Anterior cingulate cortex (tissue), 58 donors: ENCODE results near the gene SLC6A1.
"Not testable (repeated sequence)": the region's sequence is repeated elsewhere in the genome, so short reads cannot be mapped to it uniquely, and the experiment has no call there.

Experiments used
- DNase-seq, 58 donors: peaks; one replicate each; lab custom pipeline; 2025; lab: John Stamatoyannopoulos, UW

SLC6A1 gene

DNA sequence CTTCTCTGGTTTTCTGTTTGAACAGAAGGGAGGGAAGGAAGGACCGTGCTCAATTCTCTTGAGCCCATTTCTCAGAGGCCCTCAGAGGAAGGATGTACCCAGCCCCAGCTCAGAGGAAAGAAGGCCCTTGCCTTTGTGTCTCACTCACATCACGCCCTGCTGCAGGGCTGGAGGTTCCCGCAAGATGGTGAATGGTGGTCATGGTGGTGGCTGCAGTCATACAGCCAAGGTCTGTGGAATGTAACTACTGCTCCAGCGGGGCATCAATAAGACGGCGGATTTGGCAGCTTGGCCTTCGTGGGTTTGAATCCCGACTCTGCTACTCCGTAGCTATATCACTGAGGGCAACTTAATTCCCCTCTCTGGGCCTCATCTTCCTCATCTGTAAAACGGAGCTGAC is 62.9 kb downstream of the SLC6A1 start:
- DNase-seq, result no peak

DNA sequence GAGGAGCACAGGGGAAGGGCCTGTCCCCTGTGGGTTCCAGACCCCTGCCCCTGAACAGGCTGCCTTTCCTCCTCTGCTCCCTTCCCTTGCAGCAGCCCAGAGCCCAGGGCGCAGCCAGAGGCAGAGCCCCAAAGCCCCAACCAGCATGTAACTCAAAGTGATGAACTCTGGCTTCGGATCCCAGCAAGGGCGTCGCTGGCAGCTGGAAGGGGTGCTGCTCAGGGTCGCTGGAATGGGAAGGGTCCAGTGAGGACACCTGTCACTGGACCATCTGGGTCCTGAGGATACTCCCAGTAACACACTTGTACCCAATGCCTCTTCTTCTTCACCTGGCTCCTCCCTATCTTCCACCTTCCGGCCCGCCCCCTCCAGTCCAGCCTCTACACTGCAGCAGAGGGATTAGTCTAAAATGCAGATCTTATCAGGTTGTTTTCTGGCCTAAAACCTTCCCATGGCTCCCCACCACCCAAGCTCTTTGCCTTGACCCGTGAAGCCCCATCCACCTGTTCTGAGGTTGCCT is 64.0 kb downstream of the SLC6A1 start:
- DNase-seq, result no peak

DNA sequence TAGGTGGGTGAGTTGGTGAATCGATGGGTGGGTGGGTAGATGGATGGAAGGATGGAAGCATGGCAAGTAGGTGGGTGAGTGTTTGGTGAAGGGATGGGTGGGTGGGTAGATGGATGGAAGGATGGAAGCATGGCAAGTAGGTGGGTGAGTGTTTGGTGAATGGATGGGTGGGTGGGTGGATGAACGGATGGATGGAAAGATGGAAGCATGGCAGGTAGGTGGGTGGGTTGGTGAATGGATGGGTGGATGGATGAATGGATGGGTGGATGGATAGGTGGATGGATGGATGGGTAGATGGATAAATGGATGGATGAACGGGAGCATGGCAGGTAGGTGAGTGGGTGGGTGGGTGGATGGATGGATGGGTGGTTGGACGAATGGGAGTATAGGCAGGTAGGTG is 65.1 kb downstream of the SLC6A1 start:
- DNase-seq, result no peak

DNA sequence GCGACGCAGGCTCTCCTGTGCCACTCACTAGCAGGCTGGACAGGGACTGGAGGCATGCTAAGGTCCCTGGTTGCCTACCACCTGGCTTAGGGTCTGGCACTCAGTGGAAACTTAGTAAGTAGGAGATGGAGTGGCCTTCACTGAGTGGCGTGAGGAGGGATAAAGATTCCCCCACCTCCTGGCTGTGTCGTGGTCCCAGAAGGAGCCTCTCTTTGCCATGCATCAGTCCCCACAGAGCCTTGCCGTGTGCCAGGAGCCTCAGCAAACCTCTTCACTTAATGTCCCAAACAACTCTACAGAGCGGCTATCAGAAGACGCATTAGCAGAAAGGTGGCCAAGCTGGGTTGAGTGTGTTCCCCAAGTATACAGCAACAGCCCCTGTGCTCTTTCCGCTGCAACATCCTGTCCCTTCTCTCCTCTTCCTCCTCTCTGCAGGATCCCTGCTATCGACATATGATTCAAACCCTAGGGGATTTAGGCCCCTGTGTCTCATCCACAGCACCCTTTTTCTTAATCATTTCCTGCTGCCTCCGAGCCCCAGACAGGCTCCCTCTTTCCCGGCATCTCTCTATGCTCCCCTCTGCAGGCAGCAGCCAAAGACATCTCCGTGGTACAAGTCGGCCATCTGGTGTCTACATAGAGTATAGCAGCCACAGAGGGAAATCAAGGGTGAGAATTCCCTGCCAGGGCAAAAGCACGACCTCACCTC is 66.7 kb downstream of the SLC6A1 start:
- peak in 54 of 58 donors; percentile 16 to 79 (median 56) for DNase-seq

DNA sequence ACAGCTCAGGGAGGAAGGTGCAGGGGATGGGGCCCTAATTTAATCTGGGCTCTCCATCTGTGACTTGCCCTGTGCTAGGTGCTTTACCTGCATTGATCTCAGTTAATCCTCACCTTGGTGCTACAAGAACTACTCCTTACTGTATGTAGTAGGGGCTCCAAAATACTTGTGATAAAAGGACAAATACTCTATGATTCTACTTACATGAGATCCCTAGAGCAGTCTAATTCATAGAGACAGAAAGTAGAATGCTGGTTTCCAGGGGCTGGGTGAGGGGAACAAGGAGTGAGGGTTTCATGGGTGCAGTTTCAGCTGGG is 67.2 kb downstream of the SLC6A1 start:
- DNase-seq, result no peak

DNA sequence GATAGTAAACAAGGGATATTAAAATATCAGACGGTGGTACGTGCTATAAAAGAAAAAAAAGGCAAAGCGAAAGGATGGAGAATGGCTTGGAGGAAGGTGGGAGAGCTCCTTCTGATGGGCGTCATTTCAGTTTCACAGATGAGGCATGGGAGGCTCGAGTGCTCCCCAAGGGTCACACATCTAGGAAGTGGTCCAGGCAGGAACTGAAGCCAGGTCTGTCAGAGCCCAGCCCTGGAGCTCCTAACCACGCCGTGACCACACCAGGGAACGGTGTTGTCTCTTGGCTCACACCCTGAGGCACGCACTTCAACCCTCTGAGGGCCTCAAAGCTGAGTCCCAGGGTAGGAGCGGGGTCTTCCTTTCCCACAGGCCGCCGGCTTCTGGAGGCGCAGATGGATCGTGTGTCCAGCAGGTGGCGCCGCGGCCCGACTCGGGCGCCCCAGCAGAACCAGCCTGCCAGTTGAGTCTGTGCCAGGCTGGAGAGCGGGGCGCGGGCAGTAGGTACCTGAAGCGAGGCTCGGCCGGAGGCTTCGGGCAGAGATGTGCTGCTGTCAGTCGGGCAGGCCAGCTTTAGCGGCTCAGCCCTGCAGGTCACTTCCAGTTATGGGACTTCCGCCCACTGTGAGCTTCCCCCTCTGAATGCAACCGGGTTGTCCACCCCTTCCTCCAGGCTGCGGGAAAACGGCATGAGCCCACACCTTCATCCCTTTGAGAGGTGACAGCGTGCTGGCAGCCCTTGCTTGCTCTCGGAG is 68.1 kb downstream of the SLC6A1 start:
- peak in 55 of 58 donors; percentile 13 to 82 (median 51) for DNase-seq

DNA sequence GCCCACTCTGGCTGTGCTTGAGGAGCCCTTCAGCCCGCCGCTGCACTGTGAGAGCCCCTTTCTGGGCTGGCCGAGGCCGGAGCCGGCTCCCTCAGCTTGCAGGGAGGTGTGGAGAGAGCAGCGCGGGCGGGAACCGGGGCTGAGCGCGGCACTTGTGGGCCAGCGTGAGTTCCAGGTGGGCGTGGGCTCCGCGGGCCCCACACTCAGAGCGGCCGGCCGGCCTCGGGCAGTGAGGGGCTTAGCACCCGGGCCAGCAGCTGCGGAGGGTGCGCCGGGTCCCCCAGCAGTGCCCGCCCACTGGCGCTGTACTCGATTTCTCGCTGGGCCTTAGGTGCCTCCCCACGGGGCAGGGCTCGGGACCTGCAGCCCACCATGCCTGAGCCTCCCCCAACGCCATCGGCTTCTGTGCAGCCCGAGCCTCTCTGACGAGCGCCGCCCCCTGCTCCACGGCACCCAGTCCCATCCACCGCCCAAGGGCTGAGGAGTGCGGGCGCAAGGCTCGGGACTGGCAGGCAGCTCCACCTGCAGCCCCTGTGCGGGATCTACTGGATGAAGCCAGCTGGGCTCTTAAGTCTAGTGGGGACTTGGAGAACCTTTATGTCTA is 68.8 kb downstream of the SLC6A1 start:
- DNase-seq, result not testable (repeated sequence)

DNA sequence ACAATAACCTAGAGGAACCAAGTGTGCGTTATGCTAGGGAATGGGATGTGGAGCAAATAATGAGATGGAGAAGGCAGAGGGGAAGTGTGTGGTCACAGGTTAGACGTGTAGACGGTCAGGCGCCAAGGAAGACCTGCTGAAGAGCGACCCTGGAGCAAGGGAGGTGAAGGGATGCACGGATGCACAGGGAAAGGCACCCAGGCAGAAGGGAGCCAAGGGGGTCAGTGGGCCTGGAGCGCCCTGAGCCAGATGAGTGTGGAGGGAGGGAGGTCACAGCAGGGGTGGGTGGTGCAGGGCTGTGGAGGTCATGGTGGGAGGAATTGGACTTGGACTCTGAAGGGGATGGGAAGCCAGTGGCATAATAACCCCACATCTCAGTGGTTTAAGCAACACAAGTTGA is 70.2 kb downstream of the SLC6A1 start:
- DNase-seq, result no peak

DNA sequence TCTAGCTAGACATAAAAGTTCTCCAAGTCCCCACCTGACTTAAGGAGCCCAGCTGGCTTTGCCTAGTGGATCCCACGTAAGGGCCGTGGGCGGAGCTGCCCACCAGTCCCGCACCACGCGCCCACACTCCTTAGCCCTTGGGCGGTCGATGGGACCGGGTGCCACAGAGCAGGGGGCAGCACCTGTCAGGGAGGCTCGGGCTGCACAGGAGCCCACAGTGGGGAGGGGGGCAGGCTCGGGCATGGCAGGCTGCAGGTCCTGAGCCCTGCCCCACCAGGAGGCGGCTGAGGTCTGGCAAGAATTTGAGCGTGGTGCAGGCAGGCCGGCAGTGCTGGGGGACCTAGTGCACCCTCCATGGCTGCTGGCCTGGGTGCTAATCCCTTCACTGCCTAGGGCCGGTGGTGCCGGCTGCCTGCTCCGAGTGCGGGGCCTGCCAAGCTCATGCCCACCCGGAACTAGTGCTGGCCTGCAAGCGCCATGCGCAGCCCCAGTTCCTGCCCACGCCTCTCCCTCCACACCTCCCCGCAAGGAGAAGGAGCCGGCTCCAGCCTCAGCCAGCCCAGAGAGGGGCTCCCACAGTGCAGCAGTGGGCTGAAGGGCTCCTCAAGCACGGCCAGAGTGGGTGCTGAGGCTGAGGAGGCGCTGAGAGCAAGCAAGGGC is 78.7 kb downstream of the SLC6A1 start:
- no peak for DNase-seq

DNA sequence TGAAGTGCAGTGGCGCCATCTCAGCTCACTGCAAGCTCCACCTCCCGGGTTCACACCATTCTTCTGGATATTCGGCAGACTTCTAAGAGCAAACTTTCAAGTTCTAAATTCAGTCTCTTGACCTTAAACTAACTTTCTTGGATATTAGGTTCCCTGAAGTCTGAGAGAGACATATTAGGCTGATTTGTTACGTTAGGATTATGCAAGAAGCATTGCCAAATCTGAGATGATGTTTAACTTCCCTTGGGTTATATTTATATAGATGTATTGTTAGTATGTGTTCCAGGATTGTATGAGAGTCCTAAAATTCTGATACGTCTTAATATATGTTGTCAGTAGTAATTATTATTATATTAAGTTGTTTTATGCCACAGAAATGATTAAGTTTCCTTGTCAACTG is 80.1 kb downstream of the SLC6A1 start:
- no peak for DNase-seq

DNA sequence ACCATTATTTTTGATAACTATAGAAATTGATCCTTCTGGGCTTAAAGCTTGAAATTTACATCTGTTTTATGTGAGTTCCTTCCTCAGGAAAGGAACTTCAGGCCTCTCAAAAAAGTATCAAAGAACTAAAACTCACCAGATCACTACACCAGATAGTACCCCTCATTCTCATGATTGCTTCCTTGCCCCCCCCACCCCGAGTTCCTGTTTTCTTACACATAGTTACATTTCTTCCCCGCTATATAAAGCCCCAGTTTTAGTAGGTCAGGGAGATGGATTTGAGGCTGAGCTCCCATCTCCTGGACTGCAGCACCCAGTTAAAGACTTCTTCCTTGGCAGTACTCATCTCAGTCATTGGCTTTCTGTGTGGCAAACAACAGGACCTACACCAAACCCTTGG is 81.5 kb downstream of the SLC6A1 start:
- no peak for DNase-seq

DNA sequence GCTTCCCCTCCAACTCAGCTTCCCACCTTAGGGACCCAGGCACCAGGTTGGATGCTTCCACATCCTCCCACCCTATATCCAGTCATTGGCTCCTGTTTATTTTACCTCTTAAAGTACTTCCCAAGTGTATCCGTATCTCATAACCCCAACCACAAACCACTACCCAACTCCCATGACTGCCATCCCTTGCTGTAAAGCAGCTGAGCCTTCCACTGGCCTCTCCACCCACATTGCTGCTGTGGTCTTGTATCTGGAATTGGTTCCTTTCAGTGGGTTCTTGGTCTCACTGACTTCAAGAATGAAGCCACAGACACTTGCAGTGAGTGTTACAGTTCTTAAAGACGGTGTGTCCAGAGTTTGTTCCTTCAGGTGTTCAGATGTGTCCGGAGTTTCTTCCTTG is 81.9 kb downstream of the SLC6A1 start:
- no peak for DNase-seq

DNA sequence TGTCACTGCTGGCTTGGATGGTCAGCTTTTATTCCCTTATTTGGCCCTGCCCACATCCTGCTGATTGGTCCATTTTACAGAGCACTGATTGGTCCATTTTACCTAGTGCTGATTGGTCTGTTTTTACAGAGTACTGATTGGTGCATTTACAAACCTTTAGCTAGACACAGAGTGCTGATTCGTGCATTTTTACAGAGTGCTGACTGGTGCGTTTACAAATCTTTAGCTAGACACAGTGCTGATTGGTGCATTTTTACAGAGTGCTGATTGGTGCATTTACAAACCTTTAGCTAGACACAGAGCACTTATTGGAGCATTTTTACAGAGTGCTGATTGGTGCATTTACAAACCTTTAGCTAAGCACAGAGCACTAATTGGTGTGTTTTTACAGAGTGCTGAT is 82.6 kb downstream of the SLC6A1 start:
- DNase-seq, result not testable (repeated sequence)

DNA sequence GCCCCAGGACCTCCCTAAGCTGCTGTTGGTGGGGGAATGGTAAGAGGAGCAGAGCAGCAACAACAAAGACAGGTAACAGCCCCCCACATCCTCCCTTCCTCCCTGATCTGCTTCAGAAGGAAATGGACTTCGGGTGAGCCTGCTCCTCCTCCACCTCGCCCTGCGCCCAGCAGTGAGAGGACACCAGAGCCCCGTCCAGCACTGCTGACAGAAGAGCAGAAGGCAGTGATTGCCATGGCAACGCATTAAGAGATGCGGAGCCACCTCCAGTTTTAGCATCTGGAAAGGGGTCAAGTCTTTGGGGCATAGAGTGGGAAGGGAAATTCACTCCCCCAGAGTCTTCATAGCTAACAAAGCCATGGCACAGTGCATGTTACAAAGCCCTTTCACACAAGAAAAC is 84.2 kb downstream of the SLC6A1 start:
- no peak for DNase-seq

DNA sequence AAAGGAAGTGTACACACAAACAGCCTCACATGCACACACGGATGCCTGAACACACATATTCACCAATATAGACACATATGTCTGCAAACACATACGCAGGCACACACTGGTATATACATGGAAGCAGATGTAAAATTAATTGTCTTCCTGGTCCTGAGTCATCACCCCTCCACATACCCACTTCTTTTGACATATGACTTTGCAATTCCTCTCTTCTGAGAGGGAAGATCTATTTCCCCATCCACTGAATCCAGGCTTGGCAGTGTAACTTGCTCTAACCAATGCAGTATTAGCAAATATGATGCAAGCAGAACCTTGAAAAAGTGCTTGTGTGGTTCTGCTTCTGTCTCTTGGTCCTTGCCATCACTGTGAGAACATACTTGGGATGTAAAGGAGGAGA is 84.9 kb downstream of the SLC6A1 start:
- DNase-seq, result no peak

DNA sequence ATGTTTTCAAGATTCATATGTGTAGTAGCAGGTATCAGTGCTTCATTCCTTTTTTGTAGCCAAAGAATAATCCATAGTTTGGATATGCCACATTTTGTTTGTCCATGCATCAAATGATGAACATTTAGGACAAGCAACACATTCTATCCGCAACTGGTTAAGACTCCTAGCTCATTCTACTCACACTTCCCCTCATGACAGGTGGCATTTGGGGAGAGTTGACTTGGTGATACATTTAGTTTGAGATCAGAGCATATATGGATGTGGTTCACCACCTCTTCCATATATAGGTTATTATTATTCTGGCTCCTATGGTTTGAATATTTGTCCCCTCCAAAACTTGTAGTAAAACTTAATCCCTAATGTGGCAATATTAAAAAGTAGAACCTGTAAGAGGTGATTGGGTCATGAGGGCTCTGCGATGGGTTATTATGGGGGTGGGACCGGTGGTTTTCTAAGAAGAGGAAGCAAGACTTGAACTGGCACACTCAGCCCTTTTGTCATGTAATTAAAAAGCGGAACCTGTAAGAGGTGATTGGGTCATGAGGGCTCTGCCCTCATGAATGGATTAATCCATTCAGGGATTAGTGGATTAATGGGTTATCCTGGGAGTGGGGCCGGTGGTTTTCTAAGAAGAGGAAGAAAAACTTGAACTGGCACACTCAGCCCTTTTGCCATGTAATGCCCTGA is 86.4 kb downstream of the SLC6A1 start:
- DNase-seq, result no peak

DNA sequence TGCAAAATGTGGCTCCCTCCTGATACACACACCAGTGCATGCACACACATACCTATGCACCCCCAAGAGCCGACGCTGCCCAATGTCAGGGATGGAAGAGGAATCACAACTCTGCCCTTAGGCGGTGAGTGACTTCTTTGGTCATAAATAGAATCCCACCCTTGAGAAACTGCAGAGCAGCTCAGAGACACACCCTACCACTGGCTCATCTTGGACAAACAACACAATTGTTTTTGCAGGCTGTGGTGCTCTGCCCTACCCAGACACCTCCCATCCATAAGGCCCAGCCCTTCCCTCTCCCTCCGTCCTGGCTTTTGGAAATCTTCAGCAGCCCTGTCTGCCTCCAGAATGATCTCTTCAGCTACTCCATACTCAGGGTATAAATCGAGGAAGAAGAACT is 87.9 kb downstream of the SLC6A1 start:
- no peak for DNase-seq

DNA sequence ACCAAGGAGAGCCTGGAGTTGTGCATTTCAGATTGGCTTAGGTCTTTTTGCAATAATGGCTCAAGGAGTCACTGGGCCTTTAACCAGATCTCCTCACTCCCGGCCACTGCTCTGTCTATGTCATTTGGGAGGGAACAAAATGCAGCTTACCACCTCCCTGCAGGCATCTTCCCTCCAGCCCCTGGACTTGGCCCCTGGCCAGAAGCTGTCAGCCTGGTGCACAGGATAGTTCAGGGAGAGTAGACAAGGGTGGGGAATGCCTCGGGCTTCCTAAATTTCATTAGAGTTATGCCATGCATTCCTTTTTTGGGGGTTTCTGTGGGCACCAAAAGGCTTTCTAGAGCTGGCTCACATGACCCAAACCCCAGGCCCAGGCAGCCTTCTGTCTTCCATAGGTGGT is 91.5 kb downstream of the SLC6A1 start:
- DNase-seq, result no peak

DNA sequence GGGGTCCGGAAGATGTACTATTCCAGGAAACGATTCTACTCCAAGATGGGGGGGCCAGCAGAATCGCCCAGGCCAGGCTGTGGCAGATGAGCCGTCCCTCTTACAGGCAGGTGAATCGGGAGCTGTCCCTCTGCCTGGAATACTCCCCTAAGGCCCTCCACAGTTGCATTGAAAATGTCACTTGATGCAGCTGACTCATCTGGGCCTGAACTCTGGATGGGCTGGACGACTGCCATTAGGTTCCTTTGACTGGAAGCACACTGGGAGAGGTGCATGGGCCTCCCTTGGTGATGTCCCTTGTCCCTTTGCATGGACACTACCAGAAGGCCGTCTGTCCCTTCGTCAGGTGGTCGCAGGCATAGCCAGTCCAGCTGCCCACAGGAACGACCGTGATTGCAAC is 92.1 kb downstream of the SLC6A1 start:
- no peak for DNase-seq

DNA sequence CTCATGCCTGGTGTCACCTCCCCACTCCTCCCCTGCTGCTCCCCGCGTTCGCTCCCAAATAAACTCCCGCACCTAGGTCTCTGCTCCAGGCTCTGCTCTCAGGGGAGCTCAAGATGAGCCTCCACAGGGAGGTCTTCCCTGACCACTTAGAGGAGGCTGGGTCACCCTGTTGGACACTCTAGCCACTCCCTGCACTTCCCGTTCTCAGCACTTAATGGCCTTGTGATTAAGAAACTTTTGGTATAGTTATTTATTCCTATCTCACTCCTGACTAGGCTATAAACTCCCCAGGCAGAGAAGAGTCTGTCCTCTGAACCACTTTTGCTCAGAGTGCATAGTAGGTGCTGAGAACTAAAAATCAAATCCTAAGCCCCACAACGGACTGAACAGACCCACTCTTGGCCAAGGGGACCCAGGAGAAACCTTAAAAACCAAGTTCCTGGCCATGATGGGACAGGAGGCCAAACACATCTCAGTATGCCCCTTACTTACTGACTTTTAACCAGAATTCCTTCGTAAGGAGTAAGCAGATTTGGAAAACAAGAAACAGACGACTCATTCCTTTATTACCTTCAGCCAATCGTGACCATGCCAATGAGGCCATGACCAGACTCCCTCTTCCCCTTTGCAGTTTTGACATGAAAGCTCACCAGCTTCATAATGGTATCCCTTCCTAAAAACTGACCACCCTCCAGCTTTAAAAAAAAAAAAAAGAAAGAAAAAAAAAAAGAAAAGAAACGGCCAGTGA is 92.7 kb downstream of the SLC6A1 start:
- no peak for DNase-seq
